GM06990 (cell line): ENCODE results near the gene EIF4A2.
A peak's percentile ranks its signal among the peaks of the same experiment; 100 is the strongest.

Experiments used
- DNase-seq: peaks from one replicate; pipeline ENCODE4 v3.0.0-alpha.2; 2011; ENCODE audit not compliant: insufficient read length; ENCODE audit errors: extremely low read depth
- H3K27me3 ChIP-seq: replicated peaks from 2 replicates; pipeline ENCODE4 v1.6.0; 2011; ENCODE audit warnings: low read length; ENCODE audit not compliant: control insufficient read depth, insufficient read depth
- H3K36me3 ChIP-seq: 2 replicates; pipeline ENCODE4 v1.5.1; 2011; ENCODE audit warnings: low read length; ENCODE audit not compliant: control insufficient read depth, insufficient read depth
- H3K4me3 ChIP-seq: replicated peaks from 2 replicates; pipeline ENCODE4 v1.5.1; 2011; ENCODE audit warnings: low read depth, mild to moderate bottlenecking, control low read depth, low read length
- CTCF ChIP-seq: IDR thresholded peaks from 2 replicates; pipeline ENCODE4 v1.5.1; 2011; ENCODE audit warnings: low read length, control low read depth, mild to moderate bottlenecking, inconsistent platforms; ENCODE audit not compliant: insufficient read depth, poor library complexity, severe bottlenecking

EIF4A2 gene

GRCh38 chr3:186759231-186759930 is 24.0 kb upstream of the EIF4A2 start:
- Histone ChIP-seq H3K36me3 (no peaks in the 10 kb centered on the region), H3K27me3 (no peaks in the 10 kb centered on the region), H3K4me3 (no peak overlapping the region)
- DNase-seq, result no peak
- TF ChIP-seq CTCF, result no peak

- DNase-seq, result no peak
- no peaks in the 10 kb centered on the region for H3K36me3 ChIP-seq
- no peak for TF ChIP-seq CTCF
- no peak overlapping the region for H3K4me3 ChIP-seq
- no peaks in the 10 kb centered on the region for H3K27me3 ChIP-seq
Measured at GRCh38 chr3:186760141-186760833, 23.1 kb upstream of the EIF4A2 start.

GRCh38 chr3:186760897-186761447 is 22.4 kb upstream of the EIF4A2 start:
- Histone ChIP-seq H3K36me3 (no peaks in the 10 kb centered on the region), H3K27me3 (no peaks in the 10 kb centered on the region), H3K4me3 (no peak overlapping the region)
- no peak for TF ChIP-seq CTCF
- no peak for DNase-seq

- DNase-seq, result no peak
- Histone ChIP-seq H3K27me3 (no peaks in the 10 kb centered on the region), H3K4me3 (peak overlapping the region; percentile 63), H3K36me3 (no peaks in the 10 kb centered on the region)
- TF ChIP-seq CTCF, result no peak
Measured at GRCh38 chr3:186772281-186772694, 11.1 kb upstream of the EIF4A2 start.

- peak; percentile 85 for DNase-seq
- no peak for TF ChIP-seq CTCF
- H3K4me3 ChIP-seq, result peak overlapping the region; percentile 63
- no peaks in the 10 kb centered on the region for H3K27me3 ChIP-seq
- no peaks in the 10 kb centered on the region for H3K36me3 ChIP-seq
Measured at GRCh38 chr3:186772701-186773417, 10.5 kb upstream of the EIF4A2 start.
